HepG2 (cell line): ENCODE measurements around the gene TRIM44. TPM values are rescaled to one million over a fixed set of nuclear protein-coding genes. Genes with fewer than 3 reads are reported as not detected.

Experiments
- ELF3 ChIP-seq: IDR thresholded peaks from 2 replicates; pipeline ENCODE4 v1.6.1; 2016; ENCODE audit warnings: missing genetic modification reagents, missing compliant biosample characterization
- HHEX ChIP-seq: IDR thresholded peaks from 2 replicates; pipeline ENCODE4 v1.6.1; 2016; ENCODE audit warnings: control low read depth
- HOXD1 ChIP-seq: sonication (generic); formaldehyde crosslinking; IDR thresholded peaks from 2 replicates; pipeline ENCODE4 v1.5.0; 2020; ENCODE audit warnings: missing genetic modification reagents
- NCOA5 ChIP-seq: sonication (generic); formaldehyde crosslinking; IDR thresholded peaks from 2 replicates; pipeline ENCODE4 v1.4.0; 2020; ENCODE audit warnings: missing genetic modification reagents
- SIN3A ChIP-seq: IDR thresholded peaks from 2 replicates; pipeline ENCODE4 v1.6.1; 2011; ENCODE audit warnings: low read depth, mild to moderate bottlenecking, control low read depth, low read length, borderline replicate concordance
- SP5 ChIP-seq: IDR thresholded peaks from 2 replicates; pipeline ENCODE4 v1.6.1; 2016; ENCODE audit warnings: low read depth, borderline replicate concordance
- ZNF337 ChIP-seq: sonication (generic); formaldehyde crosslinking; IDR thresholded peaks from 2 replicates; pipeline ENCODE4 v1.5.1; 2020; ENCODE audit warnings: missing genetic modification reagents, low read depth, mild to moderate bottlenecking, borderline replicate concordance
- ZNF367 ChIP-seq: sonication (generic); formaldehyde crosslinking; IDR thresholded peaks from 2 replicates; pipeline ENCODE4 v1.4.0; 2020; ENCODE audit warnings: missing genetic modification reagents, borderline replicate concordance
- ZNF431 ChIP-seq: sonication (generic); formaldehyde crosslinking; IDR thresholded peaks from 2 replicates; pipeline ENCODE4 v1.9.0; 2022; ENCODE audit warnings: missing genetic modification reagents, low read depth, mild to moderate bottlenecking, borderline replicate concordance
- polyA plus RNA-seq, 8 experiments: library from polyadenylated mRNA; depleted of rRNA in 3 of 8; stranded (reverse) in 7 of 8; unstranded in 1 of 8; fragments of >200 nt; fragmentation: Illumina TruSeq in 4 of 8; extraction: Trizol in 4 of 8; gene quantifications; 2 replicates each; pipeline versions ENCODE4 v1.2.1 to v1.2.3, GENCODE V29; 2011 to 2016; ENCODE audit warnings: low read depth in 4 of 8, missing spikeins in 1 of 8, mixed read lengths in 1 of 8; ENCODE audit not compliant: insufficient read depth in 1 of 8
- total RNA-seq, 5 experiments: library from RNA; depleted of rRNA; stranded (reverse); fragments of >200 nt; fragmentation: Illumina TruSeq; extraction: Trizol; gene quantifications; 2 replicates each; pipeline ENCODE4 v1.2.3, GENCODE V29; 2016; ENCODE audit warnings: low read depth in 1 of 5
- TF ChIP-seq, protein P1 (sequence below): sonication (generic); formaldehyde crosslinking; IDR thresholded peaks from 2 replicates; pipeline ENCODE4 v1.4.0; 2020; ENCODE audit warnings: missing genetic modification reagents, borderline replicate concordance
- TF ChIP-seq, protein P2 (sequence below): sonication (generic); formaldehyde crosslinking; IDR thresholded peaks from 2 replicates; pipeline ENCODE4 v1.5.0; 2020; ENCODE audit warnings: mild to moderate bottlenecking, missing genetic modification reagents
- TF ChIP-seq, protein P3 (sequence below): IDR thresholded peaks from 2 replicates; pipeline ENCODE4 v1.6.1; 2012; ENCODE audit warnings: low read length, improper control_type of control experiment
- TF ChIP-seq, protein P4 (sequence below): sonication (generic); formaldehyde crosslinking; IDR thresholded peaks from 2 replicates; pipeline ENCODE4 v1.4.0; 2020; ENCODE audit warnings: missing genetic modification reagents
- TF ChIP-seq, protein P5 (sequence below): sonication (generic); formaldehyde crosslinking; IDR thresholded peaks from 2 replicates; pipeline ENCODE4 v1.4.0; 2020; ENCODE audit warnings: missing genetic modification reagents, low read depth, mild to moderate bottlenecking, borderline replicate concordance
- TF ChIP-seq, protein P6 (sequence below): sonication (generic); IDR thresholded peaks from 2 replicates; pipeline ENCODE4 v1.6.1; 2016; ENCODE audit warnings: low read depth, borderline replicate concordance

Gene TRIM44
- total and polyA plus RNA-seq, 2 of the 13 experiments (the other 11 are each of a cell fraction or from before 2014, with no cell fraction given): 22.7 to 50.3 TPM

DNA sequence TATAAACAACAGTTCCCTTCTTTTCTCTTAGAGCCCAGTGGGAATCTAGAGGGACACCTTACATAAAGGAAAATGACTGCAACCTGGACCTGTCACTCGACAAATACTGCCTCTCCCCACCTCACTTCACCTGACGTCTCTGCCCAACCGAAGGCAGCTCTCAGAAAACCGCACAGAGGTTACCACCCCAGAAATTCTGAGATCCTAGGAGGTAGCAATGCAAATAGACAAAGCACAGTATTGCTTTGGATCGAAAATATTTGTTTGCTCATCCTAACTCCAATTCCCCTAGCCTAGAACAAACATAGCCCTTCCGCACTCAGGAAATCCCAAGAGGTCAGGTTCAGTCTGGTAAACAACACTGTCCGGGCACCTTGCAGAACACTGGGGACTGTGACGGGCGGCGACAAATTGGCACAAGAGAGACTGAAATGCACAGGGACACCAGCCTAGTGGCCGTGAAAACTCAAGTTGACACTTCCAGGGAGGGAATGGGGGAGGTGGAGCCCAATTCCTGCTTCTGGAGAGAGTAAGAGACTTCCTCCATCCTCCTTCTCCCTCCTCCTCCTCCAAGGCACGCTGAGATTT is 420 bp upstream of the TRIM44 start (continued):
- TF ChIP-seq, protein P1, sequence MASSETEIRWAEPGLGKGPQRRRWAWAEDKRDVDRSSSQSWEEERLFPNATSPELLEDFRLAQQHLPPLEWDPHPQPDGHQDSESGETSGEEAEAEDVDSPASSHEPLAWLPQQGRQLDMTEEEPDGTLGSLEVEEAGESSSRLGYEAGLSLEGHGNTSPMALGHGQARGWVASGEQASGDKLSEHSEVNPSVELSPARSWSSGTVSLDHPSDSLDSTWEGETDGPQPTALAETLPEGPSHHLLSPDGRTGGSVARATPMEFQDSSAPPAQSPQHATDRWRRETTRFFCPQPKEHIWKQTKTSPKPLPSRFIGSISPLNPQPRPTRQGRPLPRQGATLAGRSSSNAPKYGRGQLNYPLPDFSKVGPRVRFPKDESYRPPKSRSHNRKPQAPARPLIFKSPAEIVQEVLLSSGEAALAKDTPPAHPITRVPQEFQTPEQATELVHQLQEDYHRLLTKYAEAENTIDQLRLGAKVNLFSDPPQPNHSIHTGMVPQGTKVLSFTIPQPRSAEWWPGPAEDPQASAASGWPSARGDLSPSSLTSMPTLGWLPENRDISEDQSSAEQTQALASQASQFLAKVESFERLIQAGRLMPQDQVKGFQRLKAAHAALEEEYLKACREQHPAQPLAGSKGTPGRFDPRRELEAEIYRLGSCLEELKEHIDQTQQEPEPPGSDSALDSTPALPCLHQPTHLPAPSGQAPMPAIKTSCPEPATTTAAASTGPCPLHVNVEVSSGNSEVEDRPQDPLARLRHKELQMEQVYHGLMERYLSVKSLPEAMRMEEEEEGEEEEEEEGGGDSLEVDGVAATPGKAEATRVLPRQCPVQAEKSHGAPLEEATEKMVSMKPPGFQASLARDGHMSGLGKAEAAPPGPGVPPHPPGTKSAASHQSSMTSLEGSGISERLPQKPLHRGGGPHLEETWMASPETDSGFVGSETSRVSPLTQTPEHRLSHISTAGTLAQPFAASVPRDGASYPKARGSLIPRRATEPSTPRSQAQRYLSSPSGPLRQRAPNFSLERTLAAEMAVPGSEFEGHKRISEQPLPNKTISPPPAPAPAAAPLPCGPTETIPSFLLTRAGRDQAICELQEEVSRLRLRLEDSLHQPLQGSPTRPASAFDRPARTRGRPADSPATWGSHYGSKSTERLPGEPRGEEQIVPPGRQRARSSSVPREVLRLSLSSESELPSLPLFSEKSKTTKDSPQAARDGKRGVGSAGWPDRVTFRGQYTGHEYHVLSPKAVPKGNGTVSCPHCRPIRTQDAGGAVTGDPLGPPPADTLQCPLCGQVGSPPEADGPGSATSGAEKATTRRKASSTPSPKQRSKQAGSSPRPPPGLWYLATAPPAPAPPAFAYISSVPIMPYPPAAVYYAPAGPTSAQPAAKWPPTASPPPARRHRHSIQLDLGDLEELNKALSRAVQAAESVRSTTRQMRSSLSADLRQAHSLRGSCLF (CRISPR knock-in tag): no peak; the same call in 1 of the 2 replicates
- TF ChIP-seq, protein P2, sequence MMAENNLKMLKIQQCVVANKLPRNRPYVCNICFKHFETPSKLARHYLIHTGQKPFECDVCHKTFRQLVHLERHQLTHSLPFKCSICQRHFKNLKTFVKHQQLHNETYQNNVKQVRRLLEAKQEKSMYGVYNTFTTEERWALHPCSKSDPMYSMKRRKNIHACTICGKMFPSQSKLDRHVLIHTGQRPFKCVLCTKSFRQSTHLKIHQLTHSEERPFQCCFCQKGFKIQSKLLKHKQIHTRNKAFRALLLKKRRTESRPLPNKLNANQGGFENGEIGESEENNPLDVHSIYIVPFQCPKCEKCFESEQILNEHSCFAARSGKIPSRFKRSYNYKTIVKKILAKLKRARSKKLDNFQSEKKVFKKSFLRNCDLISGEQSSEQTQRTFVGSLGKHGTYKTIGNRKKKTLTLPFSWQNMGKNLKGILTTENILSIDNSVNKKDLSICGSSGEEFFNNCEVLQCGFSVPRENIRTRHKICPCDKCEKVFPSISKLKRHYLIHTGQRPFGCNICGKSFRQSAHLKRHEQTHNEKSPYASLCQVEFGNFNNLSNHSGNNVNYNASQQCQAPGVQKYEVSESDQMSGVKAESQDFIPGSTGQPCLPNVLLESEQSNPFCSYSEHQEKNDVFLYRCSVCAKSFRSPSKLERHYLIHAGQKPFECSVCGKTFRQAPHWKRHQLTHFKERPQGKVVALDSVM: no peak
- TF ChIP-seq, protein P3, sequence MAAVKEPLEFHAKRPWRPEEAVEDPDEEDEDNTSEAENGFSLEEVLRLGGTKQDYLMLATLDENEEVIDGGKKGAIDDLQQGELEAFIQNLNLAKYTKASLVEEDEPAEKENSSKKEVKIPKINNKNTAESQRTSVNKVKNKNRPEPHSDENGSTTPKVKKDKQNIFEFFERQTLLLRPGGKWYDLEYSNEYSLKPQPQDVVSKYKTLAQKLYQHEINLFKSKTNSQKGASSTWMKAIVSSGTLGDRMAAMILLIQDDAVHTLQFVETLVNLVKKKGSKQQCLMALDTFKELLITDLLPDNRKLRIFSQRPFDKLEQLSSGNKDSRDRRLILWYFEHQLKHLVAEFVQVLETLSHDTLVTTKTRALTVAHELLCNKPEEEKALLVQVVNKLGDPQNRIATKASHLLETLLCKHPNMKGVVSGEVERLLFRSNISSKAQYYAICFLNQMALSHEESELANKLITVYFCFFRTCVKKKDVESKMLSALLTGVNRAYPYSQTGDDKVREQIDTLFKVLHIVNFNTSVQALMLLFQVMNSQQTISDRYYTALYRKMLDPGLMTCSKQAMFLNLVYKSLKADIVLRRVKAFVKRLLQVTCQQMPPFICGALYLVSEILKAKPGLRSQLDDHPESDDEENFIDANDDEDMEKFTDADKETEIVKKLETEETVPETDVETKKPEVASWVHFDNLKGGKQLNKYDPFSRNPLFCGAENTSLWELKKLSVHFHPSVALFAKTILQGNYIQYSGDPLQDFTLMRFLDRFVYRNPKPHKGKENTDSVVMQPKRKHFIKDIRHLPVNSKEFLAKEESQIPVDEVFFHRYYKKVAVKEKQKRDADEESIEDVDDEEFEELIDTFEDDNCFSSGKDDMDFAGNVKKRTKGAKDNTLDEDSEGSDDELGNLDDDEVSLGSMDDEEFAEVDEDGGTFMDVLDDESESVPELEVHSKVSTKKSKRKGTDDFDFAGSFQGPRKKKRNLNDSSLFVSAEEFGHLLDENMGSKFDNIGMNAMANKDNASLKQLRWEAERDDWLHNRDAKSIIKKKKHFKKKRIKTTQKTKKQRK: no peak
- TF ChIP-seq SIN3A (0 out of 2 replicates have a peak, but pooled peaks have one; percentile 47), ZNF337 (CRISPR knock-in tag) (peak; percentile 9; the same call in 1 of the 2 replicates), SP5 (peak; percentile 61), HHEX (CRISPR knock-in tag) (peak; percentile 99), HOXD1 (CRISPR knock-in tag) (peak; percentile 45; the same call in 1 of the 2 replicates), ZNF431 (CRISPR knock-in tag) (0 out of 2 replicates have a peak, but pooled peaks have one; percentile 24), ELF3 (peak; percentile 27; the same call in 1 of the 2 replicates), ZNF367 (CRISPR knock-in tag) (no peak), NCOA5 (CRISPR knock-in tag) (no peak)
- TF ChIP-seq, protein P4, sequence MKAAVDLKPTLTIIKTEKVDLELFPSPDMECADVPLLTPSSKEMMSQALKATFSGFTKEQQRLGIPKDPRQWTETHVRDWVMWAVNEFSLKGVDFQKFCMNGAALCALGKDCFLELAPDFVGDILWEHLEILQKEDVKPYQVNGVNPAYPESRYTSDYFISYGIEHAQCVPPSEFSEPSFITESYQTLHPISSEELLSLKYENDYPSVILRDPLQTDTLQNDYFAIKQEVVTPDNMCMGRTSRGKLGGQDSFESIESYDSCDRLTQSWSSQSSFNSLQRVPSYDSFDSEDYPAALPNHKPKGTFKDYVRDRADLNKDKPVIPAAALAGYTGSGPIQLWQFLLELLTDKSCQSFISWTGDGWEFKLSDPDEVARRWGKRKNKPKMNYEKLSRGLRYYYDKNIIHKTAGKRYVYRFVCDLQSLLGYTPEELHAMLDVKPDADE (CRISPR knock-in tag): no peak
- TF ChIP-seq, protein P5, sequence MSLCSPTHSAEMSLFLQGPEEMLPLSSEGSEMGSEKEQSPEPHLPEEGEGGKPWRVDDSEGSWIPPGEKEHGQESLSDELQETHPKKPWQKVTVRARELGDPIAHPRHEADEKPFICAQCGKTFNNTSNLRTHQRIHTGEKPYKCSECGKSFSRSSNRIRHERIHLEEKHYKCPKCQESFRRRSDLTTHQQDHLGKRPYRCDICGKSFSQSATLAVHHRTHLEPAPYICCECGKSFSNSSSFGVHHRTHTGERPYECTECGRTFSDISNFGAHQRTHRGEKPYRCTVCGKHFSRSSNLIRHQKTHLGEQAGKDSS (CRISPR knock-in tag): no peak; the same call in none of the 2 replicates
- TF ChIP-seq, protein P6, sequence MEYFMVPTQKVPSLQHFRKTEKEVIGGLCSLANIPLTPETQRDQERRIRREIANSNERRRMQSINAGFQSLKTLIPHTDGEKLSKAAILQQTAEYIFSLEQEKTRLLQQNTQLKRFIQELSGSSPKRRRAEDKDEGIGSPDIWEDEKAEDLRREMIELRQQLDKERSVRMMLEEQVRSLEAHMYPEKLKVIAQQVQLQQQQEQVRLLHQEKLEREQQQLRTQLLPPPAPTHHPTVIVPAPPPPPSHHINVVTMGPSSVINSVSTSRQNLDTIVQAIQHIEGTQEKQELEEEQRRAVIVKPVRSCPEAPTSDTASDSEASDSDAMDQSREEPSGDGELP: 0 out of 2 replicates have a peak, but pooled peaks have one; percentile 25
